Fibroblast of skin of scalp (primary cell): ENCODE measurements around the gene C4A.
"Not testable (repeated sequence)": the region's sequence is repeated elsewhere in the genome, so short reads cannot be mapped to it uniquely, and the experiment has no call there.

ENCODE experiments used
- DNase-seq: peaks from one replicate; pipeline ENCODE4 v3.0.0-alpha.2; 2013

The C4A gene

GRCh38 chr6:31961616-31962015 is 20.2 kb upstream of the C4A start:
- no peak for DNase-seq

DNA sequence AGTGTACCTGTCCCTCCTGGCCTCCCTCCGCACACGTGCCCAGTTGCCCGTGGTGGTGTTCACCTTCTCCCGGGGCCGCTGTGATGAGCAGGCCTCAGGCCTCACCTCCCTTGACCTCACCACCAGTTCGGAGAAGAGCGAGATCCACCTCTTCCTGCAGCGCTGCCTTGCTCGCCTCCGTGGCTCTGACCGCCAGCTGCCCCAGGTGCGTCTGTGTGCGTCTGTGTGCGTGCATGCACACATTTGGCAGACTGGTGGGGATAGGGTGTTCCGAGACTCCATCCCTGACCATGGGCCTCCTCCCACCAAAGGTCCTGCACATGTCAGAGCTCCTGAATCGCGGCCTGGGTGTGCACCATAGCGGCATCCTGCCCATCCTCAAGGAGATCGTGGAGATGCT is 17.9 kb upstream of the C4A start:
- no peak for DNase-seq

DNA sequence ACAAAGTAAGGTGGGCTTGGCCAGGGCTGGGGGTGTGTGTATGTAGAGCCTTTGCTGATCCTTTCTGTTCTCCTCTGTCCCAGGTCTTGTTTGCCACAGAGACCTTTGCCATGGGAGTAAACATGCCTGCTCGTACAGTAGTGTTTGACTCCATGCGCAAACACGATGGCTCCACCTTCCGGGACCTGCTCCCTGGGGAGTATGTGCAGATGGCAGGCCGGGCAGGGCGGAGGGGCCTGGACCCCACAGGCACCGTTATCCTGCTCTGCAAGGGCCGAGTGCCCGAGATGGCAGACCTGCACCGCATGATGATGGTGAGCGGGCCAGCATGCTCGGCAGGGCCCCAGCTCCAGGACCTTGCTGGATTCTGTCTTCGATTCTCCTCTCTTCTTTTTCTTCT is 16.2 kb upstream of the C4A start:
- no peak for DNase-seq

DNA sequence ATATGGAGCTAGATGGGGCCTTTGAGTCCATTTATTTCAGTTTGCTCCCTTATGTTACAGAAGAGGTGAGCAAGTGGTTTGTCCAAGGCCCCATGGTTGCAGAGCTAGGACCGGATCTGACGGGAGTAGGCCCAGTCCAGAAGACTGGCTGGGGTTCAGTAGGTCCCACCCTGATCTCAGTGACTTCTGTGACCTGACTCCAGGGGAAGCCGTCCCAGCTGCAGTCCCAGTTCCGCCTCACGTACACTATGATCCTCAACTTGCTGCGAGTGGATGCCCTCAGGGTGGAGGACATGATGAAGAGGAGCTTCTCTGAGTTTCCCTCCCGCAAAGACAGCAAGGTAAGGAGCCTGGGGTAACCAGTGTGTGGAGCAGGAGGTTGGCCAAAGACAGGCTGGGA is 15.4 kb upstream of the C4A start:
- DNase-seq, result no peak

- no peak for DNase-seq
Observed at GRCh38 chr6:31966997-31967925, 14.6 kb upstream of the C4A start.

DNA sequence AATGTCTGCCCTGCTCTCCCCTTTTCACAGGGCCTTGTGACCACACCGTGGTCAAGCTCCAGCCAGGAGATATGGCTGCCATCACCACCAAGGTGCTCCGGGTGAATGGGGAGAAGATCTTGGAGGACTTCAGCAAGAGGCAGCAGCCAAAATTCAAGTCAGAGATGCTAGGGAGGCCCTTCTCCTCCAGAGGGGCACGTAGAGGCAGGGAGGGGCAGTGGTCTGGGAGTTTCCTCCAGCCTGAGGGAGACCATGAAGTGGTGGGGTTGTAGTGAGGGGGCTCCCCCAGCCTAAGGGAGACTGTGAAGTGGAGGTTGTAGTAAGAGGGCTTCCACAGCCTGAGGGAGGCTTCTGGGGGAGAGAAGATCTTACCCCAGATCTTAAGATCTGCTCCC is 13.9 kb upstream of the C4A start:
- DNase-seq, result no peak

- DNase-seq, result no peak
Observed at GRCh38 chr6:31968326-31968725, 13.5 kb upstream of the C4A start.

DNA sequence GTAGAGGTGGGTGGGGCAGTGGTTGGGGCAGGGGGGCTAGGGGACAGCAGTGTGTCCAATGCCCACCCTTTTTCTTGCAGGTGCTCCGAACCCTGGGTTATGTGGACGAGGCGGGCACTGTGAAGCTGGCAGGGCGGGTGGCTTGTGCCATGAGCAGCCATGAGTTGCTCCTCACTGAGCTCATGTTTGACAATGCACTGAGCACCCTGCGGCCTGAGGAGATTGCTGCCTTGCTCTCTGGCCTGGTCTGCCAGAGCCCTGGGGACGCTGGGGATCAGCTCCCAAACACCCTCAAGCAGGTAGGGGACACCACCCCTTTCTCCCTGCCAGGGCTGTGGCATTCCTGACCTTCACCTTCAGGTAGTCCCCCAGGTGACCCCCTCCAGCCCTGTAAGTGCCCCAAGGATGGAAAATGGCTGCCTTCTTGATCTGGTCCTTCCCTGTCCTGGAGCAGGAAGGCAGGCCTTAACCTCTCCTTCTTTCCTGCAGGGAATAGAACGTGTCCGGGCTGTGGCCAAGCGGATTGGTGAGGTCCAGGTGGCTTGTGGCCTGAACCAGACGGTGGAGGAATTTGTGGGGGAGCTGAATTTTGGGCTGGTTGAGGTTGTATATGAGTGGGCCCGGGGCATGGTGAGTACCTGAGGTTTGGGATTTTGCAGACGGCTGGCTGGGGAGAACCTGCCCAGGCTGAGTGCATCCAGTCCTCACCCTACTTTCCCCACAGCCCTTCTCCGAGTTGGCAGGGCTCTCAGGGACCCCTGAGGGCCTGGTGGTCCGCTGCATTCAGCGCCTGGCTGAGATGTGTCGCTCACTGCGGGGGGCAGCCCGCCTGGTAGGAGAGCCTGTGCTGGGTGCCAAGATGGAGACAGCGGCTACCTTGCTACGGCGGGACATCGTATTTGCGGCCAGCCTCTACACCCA is 12.8 kb upstream of the C4A start:
- DNase-seq, result no peak

- DNase-seq, result no peak
Observed at GRCh38 chr6:31969712-31970603, 11.9 kb upstream of the C4A start.

DNA sequence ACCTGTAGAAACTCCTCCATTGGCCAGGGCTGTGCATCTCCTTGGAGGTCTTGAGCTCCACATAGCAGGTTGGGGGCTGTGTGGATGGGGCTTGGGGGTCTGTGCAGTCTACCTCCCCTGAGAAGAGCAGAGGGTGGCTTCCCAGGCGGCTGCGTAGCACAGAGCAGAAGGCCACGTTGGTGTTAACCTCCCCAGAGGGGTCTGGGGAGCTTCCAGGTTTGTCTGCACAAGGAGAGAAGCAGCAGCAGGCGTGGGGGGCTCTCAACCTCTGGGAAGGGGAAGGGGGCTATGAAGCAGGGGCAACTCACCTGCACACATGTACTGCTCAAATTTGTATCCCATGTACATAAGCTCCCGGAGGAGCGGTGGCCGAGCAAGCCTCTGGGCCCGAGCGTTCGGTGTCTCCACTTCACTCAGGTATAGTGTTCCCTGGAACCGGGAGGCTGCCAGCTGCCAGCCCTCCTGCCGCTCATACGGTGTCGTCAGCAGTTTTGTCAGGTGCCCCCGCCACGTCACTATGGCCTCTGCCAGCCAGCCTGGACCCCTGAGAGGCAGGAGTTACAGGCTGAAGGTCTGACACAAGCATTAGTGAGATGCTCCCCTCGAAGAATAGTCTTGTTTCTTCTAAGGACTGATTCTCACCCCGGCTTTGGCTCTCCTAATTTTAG is 11.1 kb upstream of the C4A start:
- no peak for DNase-seq

- DNase-seq, result no peak
Observed at GRCh38 chr6:31971279-31971992, 10.4 kb upstream of the C4A start.

GRCh38 chr6:31971993-31972708 is 9.7 kb upstream of the C4A start, which contains the start of gene DXO:
DXO (minus strand) TSS chr6:31972138; CDS start chr6:31971675, 463 bp downstream.
- peak; percentile 99 for DNase-seq

DNA sequence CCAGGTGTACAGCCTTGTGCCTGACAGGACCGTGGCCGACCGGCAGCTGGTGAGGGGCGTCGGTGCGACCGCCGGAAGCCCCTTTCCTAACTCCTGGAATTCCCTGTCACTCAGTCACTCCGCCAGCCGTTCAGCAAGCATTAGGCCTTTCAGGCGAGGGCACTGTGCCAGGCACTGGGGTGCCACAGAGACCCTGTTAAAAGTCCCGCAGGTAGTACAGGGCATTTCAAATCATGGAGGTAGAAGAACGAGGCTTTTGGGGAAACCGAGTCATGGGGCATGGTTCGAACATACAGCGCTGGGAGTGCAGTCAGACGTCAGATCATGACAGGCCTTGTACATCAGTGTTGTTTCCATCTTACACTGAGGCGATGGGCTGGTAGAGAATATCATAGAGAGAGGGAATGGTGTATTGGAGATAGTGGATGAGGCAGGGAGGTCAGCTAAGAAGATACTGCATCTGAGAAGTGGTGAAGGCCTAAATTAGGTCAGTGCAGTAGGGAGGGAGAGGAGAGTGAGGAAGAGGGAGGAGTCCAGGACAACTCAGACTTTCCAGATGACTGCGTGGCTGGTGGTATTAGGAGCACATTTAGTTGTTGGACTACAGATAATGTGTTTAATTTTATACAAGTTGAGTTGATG is 9.0 kb upstream of the C4A start:
- peak; percentile 39 for DNase-seq

DNA sequence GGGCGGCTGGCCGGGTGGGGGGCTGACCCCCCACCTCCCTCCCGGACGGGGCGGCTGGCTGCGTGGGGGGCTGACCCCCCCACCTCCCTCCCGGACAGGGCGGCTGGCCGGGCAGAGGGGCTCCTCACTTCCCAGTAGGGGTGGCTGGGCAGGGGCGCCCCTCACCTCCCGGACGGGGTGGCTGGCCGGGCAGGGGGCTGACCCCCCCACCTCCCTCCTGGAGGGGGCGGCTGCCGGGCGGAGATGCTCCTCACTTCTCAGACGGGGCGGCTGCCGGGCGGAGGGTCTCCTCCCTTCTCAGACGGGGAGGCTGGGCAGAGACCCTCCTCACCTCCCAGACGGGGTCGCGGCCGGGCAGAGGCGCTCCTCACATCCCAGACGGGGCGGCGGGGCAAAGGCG is 5.8 kb upstream of the C4A start:
- DNase-seq, result not testable (repeated sequence)

DNA sequence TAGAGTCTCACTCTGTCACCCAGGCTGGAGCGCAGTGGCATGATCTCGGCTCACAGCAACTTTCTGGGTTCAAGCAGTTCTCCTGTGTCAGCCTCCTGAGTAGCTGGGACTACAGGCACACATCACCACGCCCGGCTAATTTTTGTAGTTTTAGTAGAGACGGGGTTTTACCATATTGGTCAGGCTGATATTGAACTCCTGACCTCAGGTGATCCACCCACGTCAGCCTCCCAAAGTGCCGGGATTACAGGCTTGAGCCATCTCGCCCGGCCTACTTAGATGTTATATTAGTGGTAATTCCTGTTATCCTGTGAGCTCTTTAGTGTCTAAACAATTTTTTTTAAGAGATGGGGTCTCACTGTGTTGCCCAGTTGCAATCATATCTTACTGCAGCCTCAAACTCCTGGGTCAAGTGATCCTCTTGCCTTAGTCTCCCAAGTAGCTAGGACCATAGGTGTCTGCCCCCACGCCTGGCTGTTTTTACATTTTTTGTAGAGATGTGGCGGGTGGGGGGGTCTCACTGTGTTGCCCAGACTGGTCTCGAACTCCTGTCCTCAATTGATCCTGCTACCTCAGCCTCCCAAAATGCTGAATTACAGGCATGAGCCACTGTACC is 3.9 kb upstream of the C4A start:
- no peak for DNase-seq

DNA sequence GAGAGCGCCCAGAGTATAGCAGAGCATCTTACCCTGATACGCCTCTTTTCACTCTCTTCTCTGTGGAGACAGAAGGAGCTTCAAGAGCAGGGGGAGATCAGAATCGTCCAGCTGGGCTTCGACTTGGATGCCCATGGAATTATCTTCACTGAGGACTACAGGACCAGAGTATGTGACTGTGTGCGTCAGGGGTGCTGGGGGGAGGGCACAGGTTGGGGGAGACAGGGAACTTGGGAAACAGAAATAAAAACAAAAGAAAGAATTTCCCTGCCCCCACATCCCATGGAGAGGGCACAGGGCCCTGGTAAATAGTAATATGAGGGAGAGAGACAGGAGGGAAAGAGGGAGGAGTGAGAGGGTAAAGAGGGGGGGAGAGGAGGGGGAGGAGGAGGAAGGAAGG is 3.0 kb upstream of the C4A start:
- DNase-seq, result no peak

- no peak for DNase-seq
Observed at GRCh38 chr6:31979238-31979898, 2.5 kb upstream of the C4A start.

GRCh38 chr6:31980195-31980876 is 1.5 kb upstream of the C4A start:
- not testable (repeated sequence) for DNase-seq
